Ovary (tissue), 3 donors: ENCODE measurements around the gene CHST13.

Source experiments
- POLR2A ChIP-seq: fragments of 450-650 bp; IDR thresholded peaks from one replicate; pipeline ENCODE4 v1.6.1; 2017; ENCODE audit warnings: antibody characterized with exemption, mild to moderate bottlenecking, moderate library complexity
- TF ChIP-seq, protein P1 (sequence below), 3 donors: fragments of 450-650 bp in 2 of 3; fragments of 200-600 bp in 1 of 3; IDR thresholded peaks; one replicate each; pipeline versions ENCODE4 v1.5.1 to v1.8.0; 2016 to 2022; ENCODE audit warnings: antibody characterized with exemption in 3 of 3, mild to moderate bottlenecking in 1 of 3
- donor health status: DM: no; HTN: no; CAD: no.

DNA sequence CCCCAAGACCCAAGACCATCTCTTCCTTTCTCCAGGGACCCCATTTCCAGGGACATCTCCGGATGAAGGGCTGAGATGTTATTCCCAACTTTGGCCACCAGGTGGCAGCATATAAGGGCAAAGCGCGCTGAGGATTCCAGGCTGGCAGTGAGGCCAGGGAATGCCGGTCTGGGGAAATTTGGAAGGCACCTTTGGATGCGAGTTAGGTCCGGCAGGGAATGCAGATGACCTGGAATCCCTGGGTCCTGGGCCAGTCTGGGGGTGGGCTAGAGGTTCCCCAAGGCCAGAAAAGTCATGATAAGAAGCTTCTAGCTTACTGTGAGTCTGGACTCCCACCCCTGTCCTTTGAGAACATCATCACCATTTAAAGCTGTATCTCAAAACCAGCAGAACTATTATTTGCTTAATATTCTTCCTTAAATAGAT is 1.6 kb upstream of the CHST13 start:
- TF ChIP-seq, protein P1, sequence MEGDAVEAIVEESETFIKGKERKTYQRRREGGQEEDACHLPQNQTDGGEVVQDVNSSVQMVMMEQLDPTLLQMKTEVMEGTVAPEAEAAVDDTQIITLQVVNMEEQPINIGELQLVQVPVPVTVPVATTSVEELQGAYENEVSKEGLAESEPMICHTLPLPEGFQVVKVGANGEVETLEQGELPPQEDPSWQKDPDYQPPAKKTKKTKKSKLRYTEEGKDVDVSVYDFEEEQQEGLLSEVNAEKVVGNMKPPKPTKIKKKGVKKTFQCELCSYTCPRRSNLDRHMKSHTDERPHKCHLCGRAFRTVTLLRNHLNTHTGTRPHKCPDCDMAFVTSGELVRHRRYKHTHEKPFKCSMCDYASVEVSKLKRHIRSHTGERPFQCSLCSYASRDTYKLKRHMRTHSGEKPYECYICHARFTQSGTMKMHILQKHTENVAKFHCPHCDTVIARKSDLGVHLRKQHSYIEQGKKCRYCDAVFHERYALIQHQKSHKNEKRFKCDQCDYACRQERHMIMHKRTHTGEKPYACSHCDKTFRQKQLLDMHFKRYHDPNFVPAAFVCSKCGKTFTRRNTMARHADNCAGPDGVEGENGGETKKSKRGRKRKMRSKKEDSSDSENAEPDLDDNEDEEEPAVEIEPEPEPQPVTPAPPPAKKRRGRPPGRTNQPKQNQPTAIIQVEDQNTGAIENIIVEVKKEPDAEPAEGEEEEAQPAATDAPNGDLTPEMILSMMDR (IDR thresholded peaks at IDR 0.05) = peak; percentile 61 to 89 (median 61)
- TF ChIP-seq POLR2A = no peak
